Activated B cell treated with CpG ODN at 0.5 μM for 24 hours (primary cell): ENCODE data around the gene LCP1. TPM values are rescaled to one million over a fixed set of nuclear protein-coding genes. Genes with fewer than 3 reads are reported as not detected.

Experiments
- ATAC-seq: fragments of 200-7000 bp; cut with Tn5 transposase; one replicate; pipeline ENCODE4 v1.10.0; 2021; ENCODE audit warnings: low read depth, mild to moderate bottlenecking, moderate library complexity
- CTCF ChIA-PET: fragments of 350-600 bp; sonication (Branson Sonifier 250); formaldehyde crosslinking; loops from one replicate; lab custom pipeline; 2021; ENCODE audit warnings: antibody characterized with exemption; lab: Charles Lee
- POLR2A ChIA-PET: fragments of 350-600 bp; sonication (Branson Sonifier 250); formaldehyde crosslinking; loops from one replicate; lab custom pipeline; 2021; ENCODE audit warnings: antibody characterized with exemption; lab: Charles Lee
- DNase-seq: peaks from one replicate; pipeline ENCODE4 v3.0.0; 2022
- H3K27ac Mint-ChIP-seq: one replicate; pipeline ENCODE4 v1.8.0; 2020; ENCODE audit warnings: mixed read lengths
- H3K27me3 Mint-ChIP-seq: one replicate; pipeline ENCODE4 v1.8.0; 2021; ENCODE audit warnings: mixed read lengths
- H3K36me3 Mint-ChIP-seq: one replicate; pipeline ENCODE4 v1.8.0; 2021; ENCODE audit warnings: low read depth, mixed read lengths
- H3K4me1 Mint-ChIP-seq: one replicate; pipeline ENCODE4 v1.8.0; 2021; ENCODE audit warnings: mixed read lengths
- H3K4me3 Mint-ChIP-seq: one replicate; pipeline ENCODE4 v1.8.0; 2020; ENCODE audit warnings: mild to moderate bottlenecking, mixed read lengths
- H3K9me3 Mint-ChIP-seq: one replicate; pipeline ENCODE4 v1.8.0; 2020; ENCODE audit warnings: mixed read lengths
- intact Hi-C: fragments of 100-400 bp; cut with micrococcal nuclease; formaldehyde crosslinking; loops from one replicate; pipeline ENCODE4 v1.15.1; 2024
- total RNA-seq: library from RNA; stranded (reverse); gene quantifications from 2 replicates; pipeline ENCODE4 v1.2.3, GENCODE V29; 2022
- TF ChIP-seq, protein P1 (sequence below): fragments of 200-600 bp; IDR thresholded peaks from one replicate; pipeline ENCODE4 v1.8.0; 2022; ENCODE audit warnings: antibody characterized with exemption, mild to moderate bottlenecking

Gene LCP1
- total RNA-seq, 1 donor from 2014 or later, result 948 TPM

DNA sequence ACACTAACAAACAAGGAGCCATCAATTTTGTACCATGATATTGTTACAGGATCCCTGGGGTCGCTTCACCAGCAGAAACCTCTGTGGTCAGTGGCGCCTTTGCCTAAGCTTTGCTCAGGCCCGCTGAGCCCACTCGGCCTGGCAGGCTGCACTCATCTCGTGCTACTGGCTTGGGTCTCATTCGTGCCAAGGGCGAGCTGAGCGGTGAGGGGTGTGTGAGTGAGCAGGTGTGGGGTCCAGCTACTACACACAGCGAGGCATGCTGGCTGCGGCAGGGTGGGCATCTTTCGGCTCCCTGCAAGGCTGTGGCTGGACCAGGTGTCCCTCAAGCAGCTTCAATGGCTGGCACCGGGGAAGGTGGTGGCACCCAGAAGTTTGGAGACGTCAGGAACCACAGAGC, 96.2 kb downstream of the LCP1 start:
- H3K4me1 Mint-ChIP-seq, result no peaks in the 10 kb centered on the region
- H3K27me3 Mint-ChIP-seq, result peaks cover 4% of the 10 kb centered on the region
- POLR2A ChIA-PET, result no interaction called here
- DNase-seq (no peak), ATAC-seq (no peak)
- no peaks in the 10 kb centered on the region for H3K36me3 Mint-ChIP-seq
- TF ChIP-seq, protein P1, sequence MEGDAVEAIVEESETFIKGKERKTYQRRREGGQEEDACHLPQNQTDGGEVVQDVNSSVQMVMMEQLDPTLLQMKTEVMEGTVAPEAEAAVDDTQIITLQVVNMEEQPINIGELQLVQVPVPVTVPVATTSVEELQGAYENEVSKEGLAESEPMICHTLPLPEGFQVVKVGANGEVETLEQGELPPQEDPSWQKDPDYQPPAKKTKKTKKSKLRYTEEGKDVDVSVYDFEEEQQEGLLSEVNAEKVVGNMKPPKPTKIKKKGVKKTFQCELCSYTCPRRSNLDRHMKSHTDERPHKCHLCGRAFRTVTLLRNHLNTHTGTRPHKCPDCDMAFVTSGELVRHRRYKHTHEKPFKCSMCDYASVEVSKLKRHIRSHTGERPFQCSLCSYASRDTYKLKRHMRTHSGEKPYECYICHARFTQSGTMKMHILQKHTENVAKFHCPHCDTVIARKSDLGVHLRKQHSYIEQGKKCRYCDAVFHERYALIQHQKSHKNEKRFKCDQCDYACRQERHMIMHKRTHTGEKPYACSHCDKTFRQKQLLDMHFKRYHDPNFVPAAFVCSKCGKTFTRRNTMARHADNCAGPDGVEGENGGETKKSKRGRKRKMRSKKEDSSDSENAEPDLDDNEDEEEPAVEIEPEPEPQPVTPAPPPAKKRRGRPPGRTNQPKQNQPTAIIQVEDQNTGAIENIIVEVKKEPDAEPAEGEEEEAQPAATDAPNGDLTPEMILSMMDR, result no peak
- CTCF ChIA-PET, result no interaction called here
- no peaks in the 10 kb centered on the region for H3K9me3 Mint-ChIP-seq
- intact Hi-C loops, result no loop called here
- H3K4me3 Mint-ChIP-seq, result no peak overlapping the region
- H3K27ac Mint-ChIP-seq, result no peak overlapping the region

GRCh38 chr13:46082324-46082723, 99.7 kb downstream of the LCP1 start:
- TF ChIP-seq, protein P1, result no peak
- Mint-ChIP-seq H3K4me3 (no peak overlapping the region), H3K27ac (no peak overlapping the region), H3K9me3 (no peaks in the 10 kb centered on the region), H3K27me3 (no peaks in the 10 kb centered on the region), H3K4me1 (no peaks in the 10 kb centered on the region), H3K36me3 (no peaks in the 10 kb centered on the region)
- ATAC-seq (no peak), DNase-seq (no peak)
- intact Hi-C loops, result no loop called here
- POLR2A ChIA-PET, result no interaction called here
- CTCF ChIA-PET, result no interaction called here

DNA sequence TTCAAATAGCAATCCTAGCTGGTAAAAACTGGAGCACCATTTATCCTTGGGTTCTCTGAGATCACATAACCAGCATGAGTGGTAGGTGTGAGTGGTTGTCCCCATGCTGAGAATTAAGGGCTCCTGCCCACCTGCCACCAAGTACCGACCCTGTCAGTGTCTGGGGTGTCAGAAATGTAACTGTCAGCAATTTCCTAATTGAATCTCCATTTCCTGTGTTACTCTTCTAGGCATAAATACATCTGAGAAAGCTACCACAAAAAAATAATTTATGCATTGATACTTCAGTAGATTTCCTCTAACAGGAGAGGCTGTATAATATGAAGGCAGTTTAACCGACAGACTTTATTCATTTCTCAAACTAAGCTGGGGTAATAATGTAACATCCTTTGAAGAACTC, 102.2 kb downstream of the LCP1 start:
- Mint-ChIP-seq H3K27ac (no peak overlapping the region), H3K9me3 (peaks cover 2% of the 10 kb centered on the region), H3K4me1 (no peaks in the 10 kb centered on the region), H3K4me3 (no peak overlapping the region), H3K27me3 (no peaks in the 10 kb centered on the region), H3K36me3 (no peaks in the 10 kb centered on the region)
- intact Hi-C loops, result no loop called here
- POLR2A ChIA-PET, result no interaction called here
- TF ChIP-seq, protein P1, result no peak
- ATAC-seq (no peak), DNase-seq (no peak)
- CTCF ChIA-PET, result no interaction called here

GRCh38 chr13:46077265-46077664, 104.7 kb downstream of the LCP1 start:
- TF ChIP-seq, protein P1, result no peak
- Mint-ChIP-seq H3K36me3 (no peaks in the 10 kb centered on the region), H3K4me1 (no peaks in the 10 kb centered on the region), H3K9me3 (peaks cover 2% of the 10 kb centered on the region), H3K27ac (no peak overlapping the region), H3K4me3 (no peak overlapping the region), H3K27me3 (peaks cover 3% of the 10 kb centered on the region)
- ATAC-seq, result no peak
- POLR2A ChIA-PET, result no interaction called here
- intact Hi-C loops, result no loop called here
- CTCF ChIA-PET, result no interaction called here
- no peak for DNase-seq

DNA sequence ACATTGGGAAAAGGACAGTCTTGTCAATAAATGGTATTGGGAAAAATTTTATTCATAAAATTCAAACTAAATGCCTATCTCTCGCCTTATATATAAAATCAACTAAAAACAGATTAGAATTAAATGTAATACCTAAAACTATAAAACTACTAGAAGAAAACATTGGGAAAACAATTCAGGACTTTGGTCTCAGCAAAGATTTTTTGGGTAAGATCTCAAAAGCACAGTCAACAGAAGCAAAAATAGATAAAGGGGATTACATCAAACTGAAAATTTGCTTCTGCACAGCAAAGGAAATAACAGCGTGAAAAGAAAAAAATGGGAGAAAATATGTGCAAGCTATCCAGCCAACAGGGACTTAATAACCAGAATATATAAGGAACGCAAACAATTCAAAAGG, 105.2 kb downstream of the LCP1 start:
- H3K9me3 Mint-ChIP-seq, result peaks cover 2% of the 10 kb centered on the region
- ChIA-PET POLR2A (no interaction called here), CTCF (no interaction called here)
- H3K4me1 Mint-ChIP-seq, result peaks cover 2% of the 10 kb centered on the region
- H3K4me3 Mint-ChIP-seq, result no peak overlapping the region
- peaks cover 3% of the 10 kb centered on the region for H3K27me3 Mint-ChIP-seq
- DNase-seq (no peak), ATAC-seq (no peak)
- intact Hi-C loops, result no loop called here
- H3K36me3 Mint-ChIP-seq, result no peaks in the 10 kb centered on the region
- TF ChIP-seq, protein P1, result no peak
- H3K27ac Mint-ChIP-seq, result no peak overlapping the region

Other genes starting within 250 kb of the LCP1 start
- gene ZC3H13, start 129.4 kb downstream of the LCP1 start, total RNA-seq, result 48.1 and 48.7 TPM in 2 replicates
- not detected in 2 replicates for gene CPB2, start 77.1 kb downstream of the LCP1 start, total RNA-seq
- 0.10 TPM in 1 of 2 replicates, not detected in the other for gene LRRC63, start 29.8 kb upstream of the LCP1 start, total RNA-seq
- 133 and 168 TPM in 2 replicates for gene RUBCNL, start 205.1 kb upstream of the LCP1 start, total RNA-seq